ENCODE data around the gene BPIFB3. TPM values are rescaled to one million over a fixed set of nuclear protein-coding genes. Genes with fewer than 3 reads are reported as not detected.
"Not testable (repeated sequence)": the region's sequence is repeated elsewhere in the genome, so short reads cannot be mapped to it uniquely, and the experiment has no call there.

BPIFB3 gene
- total and polyA plus RNA-seq, 9 donors: 0.07 to 0.09 (median 0.08) TPM; not detected in 6

DNA sequence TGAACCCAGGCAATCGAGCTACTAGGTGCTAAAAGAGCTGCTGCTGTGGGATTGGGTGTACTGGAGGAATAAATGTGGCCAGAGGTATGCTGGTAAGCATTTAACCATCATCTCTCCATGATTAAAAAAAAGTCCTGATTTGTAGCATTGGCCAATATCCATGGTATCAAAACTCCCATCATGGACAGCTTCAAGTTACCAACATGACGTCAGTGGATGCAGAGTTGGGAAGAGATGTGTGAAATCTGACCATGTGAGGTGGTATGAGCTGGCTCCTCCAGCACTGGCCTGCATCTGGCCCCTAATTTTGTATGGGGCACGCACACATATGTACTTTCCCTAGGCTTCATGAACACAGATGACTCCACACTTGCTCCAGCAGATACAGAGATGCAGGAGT lies 37.4 kb downstream of the BPIFB3 start:
- Histone ChIP-seq H3K4me1 (ENCODE audit: control insufficient read depth, insufficient read depth, low read length) (no peaks in the 10 kb centered on the region), H3K9me3 (replicated peaks; ENCODE audit: control insufficient read depth, low read depth, low read length) (no peaks in the 10 kb centered on the region), H3K27me3 (ENCODE audit: control insufficient read depth, insufficient read depth, low read length) (peaks cover 2% of the 10 kb centered on the region), H3K36me3 (ENCODE audit: control insufficient read depth, insufficient read depth, low read length) (no peaks in the 10 kb centered on the region), H3K27ac (ENCODE audit: low read length) (no peak overlapping the region), H3K4me3 (ENCODE audit: low read length) (no peak overlapping the region)
- WGBS (ENCODE audit: insufficient coverage): 100% methylated on average over 1 of the region's 3 CpGs
- DNase-seq: no peak

DNA sequence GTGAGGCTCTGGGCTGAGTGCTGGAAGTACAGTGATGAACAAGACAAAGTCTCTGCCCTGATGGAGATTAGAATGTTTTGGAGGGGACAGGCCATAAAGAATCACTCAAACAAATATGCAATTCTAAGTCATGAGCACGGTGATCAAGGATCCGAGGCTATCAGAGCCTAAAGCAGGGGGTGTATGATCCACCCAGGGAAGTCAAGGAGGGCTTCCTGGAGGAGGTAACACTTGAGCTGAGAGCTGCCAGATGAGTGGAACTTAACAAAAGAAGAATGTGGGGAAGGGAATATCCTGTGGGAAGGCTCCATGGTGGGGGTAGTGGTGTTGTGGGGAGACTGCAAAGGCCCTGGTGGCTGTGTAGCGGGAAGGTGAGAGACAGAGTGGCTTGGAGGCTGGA lies 38.0 kb downstream of the BPIFB3 start:
- Histone ChIP-seq H3K27ac (ENCODE audit: low read length) (no peak overlapping the region), H3K36me3 (ENCODE audit: control insufficient read depth, insufficient read depth, low read length) (no peaks in the 10 kb centered on the region), H3K4me3 (ENCODE audit: low read length) (no peak overlapping the region), H3K4me1 (ENCODE audit: control insufficient read depth, insufficient read depth, low read length) (peaks cover under 1% of the 10 kb centered on the region), H3K27me3 (ENCODE audit: control insufficient read depth, insufficient read depth, low read length) (peaks cover 2% of the 10 kb centered on the region), H3K9me3 (replicated peaks; ENCODE audit: control insufficient read depth, low read depth, low read length) (no peaks in the 10 kb centered on the region)
- 82% methylated on average over 3 of the region's 3 CpGs for WGBS (ENCODE audit: insufficient coverage)
- DNase-seq: no peak

DNA sequence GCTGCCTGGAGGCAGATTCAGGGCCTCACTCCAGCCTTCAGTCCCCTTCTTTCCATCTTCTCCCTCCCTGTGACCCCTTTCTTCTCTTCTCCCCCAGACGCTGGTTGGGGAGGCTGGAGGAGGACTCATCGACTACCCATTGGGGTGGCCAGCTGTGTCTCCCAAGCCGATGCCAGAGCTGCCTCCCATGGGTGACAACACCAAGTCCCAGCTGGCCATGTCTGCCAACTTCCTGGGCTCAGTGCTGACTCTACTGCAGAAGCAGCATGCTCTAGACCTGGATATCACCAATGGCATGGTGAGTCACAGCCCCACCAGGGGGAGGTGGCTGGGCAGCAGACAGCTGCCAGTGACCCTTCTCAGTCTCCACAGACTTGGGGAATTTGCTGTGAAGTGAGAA lies 38.7 kb downstream of the BPIFB3 start:
- Histone ChIP-seq H3K27me3 (ENCODE audit: control insufficient read depth, insufficient read depth, low read length) (peaks cover 2% of the 10 kb centered on the region), H3K4me3 (ENCODE audit: low read length) (no peak overlapping the region), H3K36me3 (ENCODE audit: control insufficient read depth, insufficient read depth, low read length) (no peaks in the 10 kb centered on the region), H3K4me1 (ENCODE audit: control insufficient read depth, insufficient read depth, low read length) (peaks cover 3% of the 10 kb centered on the region), H3K27ac (ENCODE audit: low read length) (no peak overlapping the region), H3K9me3 (replicated peaks; ENCODE audit: control insufficient read depth, low read depth, low read length) (no peaks in the 10 kb centered on the region)
- 80% methylated on average over 2 of the region's 3 CpGs for WGBS (ENCODE audit: insufficient coverage)
- DNase-seq: no peak

DNA sequence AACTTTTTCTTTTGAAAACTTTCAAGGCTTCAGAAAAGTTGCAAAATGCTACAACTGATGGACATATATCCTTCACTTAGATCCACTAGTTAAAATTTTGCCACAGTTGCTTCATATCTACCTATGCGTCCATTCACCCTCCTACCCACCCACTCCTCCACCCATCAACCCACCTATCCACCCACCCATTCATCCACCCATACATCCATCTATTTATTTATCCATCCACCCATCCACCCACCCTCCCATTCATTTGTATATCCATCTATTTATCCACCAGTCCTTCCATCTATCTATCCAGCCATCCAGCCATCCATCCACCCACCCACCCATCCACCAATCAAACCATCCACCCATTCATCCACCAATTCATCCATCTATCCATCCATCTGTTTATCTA lies 39.4 kb downstream of the BPIFB3 start:
- Histone ChIP-seq H3K27me3 (ENCODE audit: control insufficient read depth, insufficient read depth, low read length) (peaks cover 2% of the 10 kb centered on the region), H3K27ac (ENCODE audit: low read length) (no peak overlapping the region), H3K9me3 (replicated peaks; ENCODE audit: control insufficient read depth, low read depth, low read length) (no peaks in the 10 kb centered on the region), H3K4me3 (ENCODE audit: low read length) (no peak overlapping the region), H3K36me3 (ENCODE audit: control insufficient read depth, insufficient read depth, low read length) (no peaks in the 10 kb centered on the region), H3K4me1 (ENCODE audit: control insufficient read depth, insufficient read depth, low read length) (peaks cover 3% of the 10 kb centered on the region)
- no peak for DNase-seq
- 79% methylated on average over 1 of the region's 1 CpG for WGBS (ENCODE audit: insufficient coverage)

DNA sequence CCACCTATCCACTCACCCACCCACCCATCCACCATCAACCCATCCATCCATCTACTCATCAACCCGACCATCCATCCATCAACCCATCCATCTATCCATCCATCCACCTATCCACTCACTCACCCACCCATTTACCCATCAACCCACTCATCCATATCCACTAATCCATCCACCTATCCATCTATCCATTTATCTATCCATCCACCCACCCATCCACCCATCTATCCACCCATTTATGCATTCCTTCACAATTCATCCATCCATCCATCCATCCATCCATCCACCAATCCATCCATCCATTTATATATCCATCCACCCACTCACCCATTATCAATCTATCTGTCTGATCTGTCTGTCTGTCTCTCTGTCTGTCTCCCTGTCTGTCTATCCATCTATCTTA lies 39.9 kb downstream of the BPIFB3 start:
- Histone ChIP-seq H3K27ac (ENCODE audit: low read length) (no peak overlapping the region), H3K9me3 (replicated peaks; ENCODE audit: control insufficient read depth, low read depth, low read length) (no peaks in the 10 kb centered on the region), H3K4me3 (ENCODE audit: low read length) (no peak overlapping the region), H3K36me3 (ENCODE audit: control insufficient read depth, insufficient read depth, low read length) (no peaks in the 10 kb centered on the region), H3K4me1 (ENCODE audit: control insufficient read depth, insufficient read depth, low read length) (peaks cover 3% of the 10 kb centered on the region), H3K27me3 (ENCODE audit: control insufficient read depth, insufficient read depth, low read length) (peaks cover 2% of the 10 kb centered on the region)
- WGBS (ENCODE audit: insufficient coverage): 18% methylated on average over 1 of the region's 1 CpG
- DNase-seq: no peak

DNA sequence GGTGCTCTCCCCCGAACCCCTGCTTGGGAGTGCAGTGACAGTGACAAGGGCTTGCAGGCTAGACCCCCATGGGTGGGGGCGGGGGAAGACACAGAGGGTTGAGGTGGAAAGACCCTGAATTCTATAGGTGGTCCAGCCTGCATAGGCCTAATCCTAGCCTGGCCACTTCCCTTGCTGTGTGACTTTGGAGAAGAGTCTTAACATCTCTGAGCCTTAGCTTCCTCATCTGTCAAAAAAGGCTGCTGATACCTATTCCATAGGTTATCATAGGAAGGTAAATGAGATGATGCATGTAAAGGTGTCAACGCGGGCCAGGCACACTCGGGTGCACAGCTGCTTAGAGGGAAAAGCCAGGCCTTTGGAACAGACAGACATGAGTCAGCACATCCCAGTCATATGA lies 41.5 kb downstream of the BPIFB3 start:
- DNase-seq: no peak
- Histone ChIP-seq H3K4me3 (ENCODE audit: low read length) (no peak overlapping the region), H3K27me3 (ENCODE audit: control insufficient read depth, insufficient read depth, low read length) (peaks cover 2% of the 10 kb centered on the region), H3K27ac (ENCODE audit: low read length) (no peak overlapping the region), H3K36me3 (ENCODE audit: control insufficient read depth, insufficient read depth, low read length) (no peaks in the 10 kb centered on the region), H3K9me3 (replicated peaks; ENCODE audit: control insufficient read depth, low read depth, low read length) (no peaks in the 10 kb centered on the region), H3K4me1 (ENCODE audit: control insufficient read depth, insufficient read depth, low read length) (peaks cover 3% of the 10 kb centered on the region)
- 100% methylated on average over 2 of the region's 5 CpGs for WGBS (ENCODE audit: insufficient coverage)

DNA sequence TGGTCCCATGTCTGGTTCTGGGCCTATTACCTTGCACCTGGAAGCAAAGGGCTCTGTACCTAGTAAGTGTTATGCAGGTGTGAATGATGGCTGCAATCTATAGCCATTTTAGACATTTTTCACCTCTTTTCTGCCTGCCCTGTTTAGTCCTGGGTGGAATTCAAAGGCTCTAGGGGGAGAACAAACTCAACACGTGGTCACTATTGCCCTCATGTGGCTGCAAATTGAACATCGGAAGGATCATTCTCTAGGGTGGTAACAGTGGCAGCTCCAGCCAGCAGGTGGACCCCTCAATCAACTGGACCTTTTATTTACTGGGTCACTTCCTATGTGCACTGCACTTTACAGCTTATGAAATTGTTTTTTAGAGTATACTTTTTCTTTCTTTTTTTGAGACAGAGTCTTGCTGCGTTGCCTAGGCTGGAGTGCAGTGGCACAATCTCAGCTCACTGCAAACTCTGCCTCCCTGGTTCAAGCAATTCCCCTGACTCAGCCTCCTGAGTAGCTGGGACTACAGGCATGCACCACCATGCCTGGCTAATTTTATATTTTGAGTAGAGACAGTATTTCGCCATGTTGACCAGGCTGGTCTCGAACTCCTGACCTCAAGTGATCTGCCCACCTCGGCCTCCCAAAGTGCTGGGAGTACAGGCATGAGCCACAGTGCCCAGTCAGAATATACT lies 42.3 kb downstream of the BPIFB3 start:
- not testable (repeated sequence) for H3K4me1 ChIP-seq (ENCODE audit: control insufficient read depth, insufficient read depth, low read length); H3K4me3 ChIP-seq (ENCODE audit: low read length); H3K9me3 ChIP-seq (replicated peaks; ENCODE audit: control insufficient read depth, low read depth, low read length); H3K36me3 ChIP-seq (ENCODE audit: control insufficient read depth, insufficient read depth, low read length); H3K27ac ChIP-seq (ENCODE audit: low read length); H3K27me3 ChIP-seq (ENCODE audit: control insufficient read depth, insufficient read depth, low read length)
- 49% methylated on average over 3 of the region's 6 CpGs for WGBS (ENCODE audit: insufficient coverage)
- DNase-seq: peak; percentile 42

DNA sequence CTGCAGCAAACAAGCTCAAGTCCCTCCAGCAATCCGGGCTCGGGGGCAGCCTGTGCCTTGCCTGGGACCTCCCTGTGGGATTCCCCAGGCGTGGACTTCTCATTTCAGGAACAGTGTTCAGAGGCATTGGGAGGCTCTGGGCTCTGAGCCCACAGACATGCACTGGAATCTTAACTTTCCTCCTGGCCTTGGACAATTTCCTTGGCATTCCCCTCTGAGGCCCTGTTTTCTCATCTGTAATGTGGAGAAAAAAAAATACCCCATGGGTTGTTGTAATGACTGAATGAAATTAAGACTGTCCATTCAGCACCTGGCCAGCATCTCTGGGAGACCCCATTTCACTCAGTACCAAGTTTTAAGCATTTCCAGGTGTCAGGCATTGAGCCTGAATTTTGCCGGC lies 43.3 kb downstream of the BPIFB3 start:
- H3K27me3 ChIP-seq (ENCODE audit: control insufficient read depth, insufficient read depth, low read length): peaks cover 2% of the 10 kb centered on the region
- peaks cover 3% of the 10 kb centered on the region for H3K4me1 ChIP-seq (ENCODE audit: control insufficient read depth, insufficient read depth, low read length)
- H3K4me3 ChIP-seq (ENCODE audit: low read length): no peak overlapping the region
- H3K36me3 ChIP-seq (ENCODE audit: control insufficient read depth, insufficient read depth, low read length): no peaks in the 10 kb centered on the region
- 24% methylated on average over 3 of the region's 4 CpGs for WGBS (ENCODE audit: insufficient coverage)
- H3K27ac ChIP-seq (ENCODE audit: low read length): no peak overlapping the region
- peak; percentile 73 for DNase-seq
- H3K9me3 ChIP-seq (replicated peaks; ENCODE audit: control insufficient read depth, low read depth, low read length): no peaks in the 10 kb centered on the region

DNA sequence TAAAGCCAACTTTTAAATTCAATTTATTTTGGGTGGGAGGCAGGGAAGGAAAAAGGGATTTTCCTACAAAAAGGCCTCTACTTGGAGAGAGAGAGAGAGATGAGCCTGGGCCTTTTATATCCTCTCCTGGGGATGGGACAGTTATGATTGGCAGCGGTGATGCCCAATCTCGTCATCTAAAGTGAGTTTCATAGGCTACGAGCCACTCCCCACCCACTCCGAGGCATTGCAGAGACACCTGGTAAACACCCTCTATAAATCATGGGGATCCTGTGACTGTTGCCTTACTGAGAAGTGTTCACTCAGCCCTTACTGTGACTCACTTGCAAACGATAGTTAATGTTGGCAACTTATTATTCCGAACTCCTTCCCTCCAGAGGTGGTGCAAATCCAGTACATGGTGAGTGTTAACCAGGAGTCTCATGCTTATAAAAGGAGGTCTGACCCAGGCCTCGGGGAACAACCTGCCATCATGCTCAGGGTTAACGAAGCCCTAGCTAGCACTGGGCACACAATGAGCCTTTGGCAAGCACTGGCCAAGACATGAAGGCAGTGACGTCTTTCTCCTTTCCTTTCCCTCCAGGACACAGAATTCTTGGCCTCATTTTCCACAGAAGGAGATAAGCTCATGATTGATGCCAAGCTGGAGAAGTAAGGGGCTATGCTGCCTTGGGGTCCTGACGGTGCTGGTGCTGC lies 46.3 kb downstream of the BPIFB3 start:
- H3K27ac ChIP-seq (ENCODE audit: low read length): no peak overlapping the region
- peaks cover 5% of the 10 kb centered on the region for H3K27me3 ChIP-seq (ENCODE audit: control insufficient read depth, insufficient read depth, low read length)
- DNase-seq: no peak
- peaks cover 5% of the 10 kb centered on the region for H3K4me1 ChIP-seq (ENCODE audit: control insufficient read depth, insufficient read depth, low read length)
- no peaks in the 10 kb centered on the region for H3K36me3 ChIP-seq (ENCODE audit: control insufficient read depth, insufficient read depth, low read length)
- no peaks in the 10 kb centered on the region for H3K9me3 ChIP-seq (replicated peaks; ENCODE audit: control insufficient read depth, low read depth, low read length)
- H3K4me3 ChIP-seq (ENCODE audit: low read length): no peak overlapping the region
- 54% methylated on average over 4 of the region's 10 CpGs for whole genome bisulfite sequencing (ENCODE audit: insufficient coverage)

DNA sequence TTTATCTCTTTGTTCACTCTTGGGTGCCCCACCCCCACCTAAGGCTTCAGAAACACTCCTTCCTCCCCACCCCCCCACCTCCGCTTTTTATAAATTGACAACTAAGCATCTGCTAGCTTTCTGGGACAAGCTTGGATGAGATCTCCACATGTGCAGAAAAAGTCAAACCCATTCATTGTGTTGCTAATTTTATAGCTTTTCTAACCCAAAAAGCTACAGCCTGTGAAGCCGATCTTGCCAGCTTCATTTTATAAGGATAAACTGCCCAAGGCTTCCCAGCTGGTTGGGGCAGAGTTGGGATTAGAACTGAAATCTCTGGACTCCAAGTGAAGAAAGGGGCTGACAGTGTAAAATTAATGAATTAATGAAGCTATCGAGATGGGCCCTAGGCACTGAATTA lies 49.9 kb downstream of the BPIFB3 start:
- DNase-seq: no peak
- peaks cover 5% of the 10 kb centered on the region for H3K27me3 ChIP-seq (ENCODE audit: control insufficient read depth, insufficient read depth, low read length)
- WGBS (ENCODE audit: insufficient coverage): 40% methylated on average over 1 of the region's 3 CpGs
- no peak overlapping the region for H3K27ac ChIP-seq (ENCODE audit: low read length)
- H3K4me1 ChIP-seq (ENCODE audit: control insufficient read depth, insufficient read depth, low read length): peaks cover 2% of the 10 kb centered on the region
- H3K9me3 ChIP-seq (replicated peaks; ENCODE audit: control insufficient read depth, low read depth, low read length): no peaks in the 10 kb centered on the region
- no peaks in the 10 kb centered on the region for H3K36me3 ChIP-seq (ENCODE audit: control insufficient read depth, insufficient read depth, low read length)
- no peak overlapping the region for H3K4me3 ChIP-seq (ENCODE audit: low read length)
